Caco-2 (cell line): Measurements from ENCODE around the gene CCDC124. TPM values are rescaled to one million over a fixed set of nuclear protein-coding genes. Genes with fewer than 3 reads are reported as not detected.

Experiments used
- BruUV-seq: library from RNA; stranded (reverse); fragments of 400-500 nt; replicated peaks from 2 replicates; lab custom pipeline; 2021; lab: Mats Ljungman, UMichigan
- CTCF ChIA-PET: fragments of 300-600 bp; sonication (Branson Sonifier 250); formaldehyde crosslinking; loops from one replicate; lab custom pipeline; 2022; ENCODE audit warnings: antibody characterized with exemption; lab: Charles Lee
- POLR2A ChIA-PET: fragments of 300-600 bp; sonication (Branson Sonifier 250); formaldehyde crosslinking; loops from one replicate; lab custom pipeline; 2022; ENCODE audit warnings: antibody characterized with exemption; lab: Charles Lee
- DNase-seq, 2 experiments: peaks; one replicate each; pipeline versions ENCODE4 v3.0.0 to v3.0.0-alpha.2; 2020 to 2022
- H3K27me3 ChIP-seq: replicated peaks from 2 replicates; pipeline ENCODE4 v1.6.0; 2011; ENCODE audit warnings: low read length; ENCODE audit not compliant: control insufficient read depth, insufficient read depth
- H3K36me3 ChIP-seq: 2 replicates; pipeline ENCODE4 v1.5.1; 2011; ENCODE audit warnings: low read length; ENCODE audit not compliant: control insufficient read depth, insufficient read depth
- H3K4me1 ChIP-seq: fragments of 250-450 bp; sonication (Bioruptor Pico); 2 replicates; pipeline ENCODE4 v1.5.1; 2020; ENCODE audit warnings: mild to moderate bottlenecking
- H3K4me3 ChIP-seq: 2 replicates; pipeline ENCODE4 v1.5.1; 2011; ENCODE audit warnings: low read depth, mild to moderate bottlenecking, control low read depth, low read length
- H3K9me3 ChIP-seq: fragments of 250-450 bp; sonication (Bioruptor Pico); 2 replicates; pipeline ENCODE4 v1.5.1; 2020; ENCODE audit warnings: mild to moderate bottlenecking, moderate library complexity
- H3K27ac Mint-ChIP-seq: one replicate; pipeline ENCODE4 v1.8.0; 2022; ENCODE audit warnings: mixed read lengths; ENCODE audit not compliant: unreplicated experiment
- H3K27me3 Mint-ChIP-seq: one replicate; pipeline ENCODE4 v1.8.0; 2022; ENCODE audit warnings: mixed read lengths; ENCODE audit not compliant: insufficient read depth, unreplicated experiment
- H3K36me3 Mint-ChIP-seq: one replicate; pipeline ENCODE4 v1.8.0; 2022; ENCODE audit warnings: mild to moderate bottlenecking, mixed read lengths; ENCODE audit not compliant: insufficient read depth, unreplicated experiment
- H3K4me1 Mint-ChIP-seq: one replicate; pipeline ENCODE4 v1.8.0; 2022; ENCODE audit warnings: low read depth, mixed read lengths; ENCODE audit not compliant: unreplicated experiment
- H3K4me3 Mint-ChIP-seq: one replicate; pipeline ENCODE4 v1.8.0; 2022; ENCODE audit warnings: mild to moderate bottlenecking, moderate library complexity, mixed read lengths; ENCODE audit not compliant: unreplicated experiment
- H3K9me3 Mint-ChIP-seq: one replicate; pipeline ENCODE4 v1.8.0; 2022; ENCODE audit warnings: mixed read lengths; ENCODE audit not compliant: unreplicated experiment
- CTCF ChIP-seq, 2 experiments: fragments of 200-600 bp in 1 of 2; IDR thresholded peaks; 1 replicate in 1 of 2; 2 replicates in 1 of 2; pipeline versions ENCODE4 v1.5.1 to v1.8.0; 2011 to 2022; ENCODE audit warnings: antibody characterized with exemption in 1 of 2, control low read depth in 1 of 2, inconsistent platforms in 1 of 2, low read depth in 1 of 2, low read length in 1 of 2, mild to moderate bottlenecking in 1 of 2, moderate library complexity in 1 of 2; ENCODE audit not compliant: insufficient read depth in 1 of 2, severe bottlenecking in 1 of 2, unreplicated experiment in 1 of 2
- intact Hi-C: fragments of 100-400 bp; cut with micrococcal nuclease; formaldehyde crosslinking; loops from one replicate; pipeline ENCODE4 v1.10.0; 2022; ENCODE audit not compliant: unreplicated experiment
- total RNA-seq: library from RNA; stranded (reverse); gene quantifications from 2 replicates; pipeline ENCODE4 v1.2.3, GENCODE V29; 2022

Gene CCDC124
- total RNA-seq, 1 experiment from 2014 or later, result 73.3 TPM

GRCh38 chr19:17957885-17958284 lies 25.1 kb downstream of the CCDC124 start:
- Mint-ChIP-seq H3K36me3 (no peaks in the 10 kb centered on the region), H3K27ac (no peak overlapping the region), H3K4me3 (no peak overlapping the region), H3K9me3 (no peaks in the 10 kb centered on the region), H3K4me1 (no peaks in the 10 kb centered on the region), H3K27me3 (peaks cover 4% of the 10 kb centered on the region)
- no peak for DNase-seq
- Histone ChIP-seq H3K36me3 (no peaks in the 10 kb centered on the region), H3K4me3 (no peak overlapping the region), H3K27me3 (no peaks in the 10 kb centered on the region; the same call in 1 of the 2 replicates), H3K4me1 (0 out of 2 replicates have a peak, but pooled peaks cover 6% of the 10 kb centered on the region), H3K9me3 (no peaks in the 10 kb centered on the region)
- POLR2A ChIA-PET, result no interaction called here
- CTCF ChIA-PET, result no interaction called here
- BruUV-seq, result no TSS peak
- no peak for TF ChIP-seq CTCF (IDR thresholded peaks at IDR 0.05; ENCODE audit: insufficient read depth in 1 of 2, low read depth in 1 of 2, low read length in 1 of 2, severe bottlenecking in 1 of 2, unreplicated experiment in 1 of 2)
- intact Hi-C loops, result no loop called here

GRCh38 chr19:17963936-17964691 lies 31.3 kb downstream of the CCDC124 start:
- no peak for TF ChIP-seq CTCF (IDR thresholded peaks at IDR 0.05; ENCODE audit: insufficient read depth in 1 of 2, low read depth in 1 of 2, low read length in 1 of 2, severe bottlenecking in 1 of 2, unreplicated experiment in 1 of 2)
- no peaks in the 10 kb centered on the region for H3K9me3 Mint-ChIP-seq
- Histone ChIP-seq H3K27me3 (no peaks in the 10 kb centered on the region), H3K4me3 (no peak overlapping the region), H3K36me3 (no peaks in the 10 kb centered on the region), H3K4me1 (peaks cover 8% of the 10 kb centered on the region; the same call in 1 of the 2 replicates), H3K9me3 (no peaks in the 10 kb centered on the region)
- H3K4me3 Mint-ChIP-seq, result no peak overlapping the region
- no peaks in the 10 kb centered on the region for H3K4me1 Mint-ChIP-seq
- CTCF ChIA-PET, result interaction anchor here (0.5 kb wide), 1 partner anchor 345 kb away, joined by 4 read pairs; no protein-coding TSS in a partner anchor
- no TSS peak for BruUV-seq
- H3K36me3 Mint-ChIP-seq, result no peaks in the 10 kb centered on the region
- no peak overlapping the region for H3K27ac Mint-ChIP-seq
- DNase-seq, result no peak
- intact Hi-C loops, result no loop called here
- H3K27me3 Mint-ChIP-seq, result no peaks in the 10 kb centered on the region
- POLR2A ChIA-PET, result no interaction called here

GRCh38 chr19:17965370-17966128 lies 32.7 kb downstream of the CCDC124 start:
- no peak overlapping the region for H3K4me3 Mint-ChIP-seq
- no peaks in the 10 kb centered on the region for H3K9me3 Mint-ChIP-seq
- H3K27me3 Mint-ChIP-seq, result no peaks in the 10 kb centered on the region
- Histone ChIP-seq H3K4me1 (peaks cover 8% of the 10 kb centered on the region; the same call in 1 of the 2 replicates), H3K4me3 (no peak overlapping the region), H3K9me3 (no peaks in the 10 kb centered on the region), H3K36me3 (no peaks in the 10 kb centered on the region), H3K27me3 (no peaks in the 10 kb centered on the region)
- H3K4me1 Mint-ChIP-seq, result no peaks in the 10 kb centered on the region
- CTCF ChIA-PET, result interaction anchor here (0.7 to 1.4 kb wide), 3 partner anchors 27 to 167 kb away, joined by 3 read pairs; no protein-coding TSS in a partner anchor
- no peak overlapping the region for H3K27ac Mint-ChIP-seq
- TF ChIP-seq CTCF (IDR thresholded peaks at IDR 0.05; ENCODE audit: insufficient read depth in 1 of 2, low read depth in 1 of 2, low read length in 1 of 2, severe bottlenecking in 1 of 2, unreplicated experiment in 1 of 2), result no peak
- POLR2A ChIA-PET, result no interaction called here
- intact Hi-C loops, result no loop called here
- no TSS peak for BruUV-seq
- no peaks in the 10 kb centered on the region for H3K36me3 Mint-ChIP-seq
- peak; percentile 40 to 58 for DNase-seq
